A673 (cell line): ENCODE results near the gene CHI3L2. TPM values are rescaled to one million over a fixed set of nuclear protein-coding genes. Genes with fewer than 3 reads are reported as not detected.

Experiments used
- BruUV-seq: library from RNA; stranded (reverse); fragments of 400-500 nt; replicated peaks from 2 replicates; lab custom pipeline; 2021; lab: Mats Ljungman, UMichigan
- CTCF ChIA-PET: fragments of 300-600 bp; sonication (Branson Sonifier 250); formaldehyde crosslinking; loops from one replicate; lab custom pipeline; 2022; ENCODE audit warnings: antibody characterized with exemption; lab: Charles Lee
- POLR2A ChIA-PET: fragments of 300-600 bp; sonication (Branson Sonifier 250); formaldehyde crosslinking; loops from one replicate; lab custom pipeline; 2022; ENCODE audit warnings: antibody characterized with exemption; ENCODE audit not compliant: low non-redundant PET; lab: Charles Lee
- DNase-seq: peaks from one replicate; pipeline ENCODE4 v3.0.0-alpha.2; 2015; ENCODE audit warnings: low spot score
- H3K27ac ChIP-seq: fragments of 200-600 bp; sonication (generic); 2 replicates; pipeline ENCODE4 v1.5.1; 2016; ENCODE audit warnings: mixed run types, low read depth, mild to moderate bottlenecking, mixed read lengths, antibody characterized with exemption, low read length; ENCODE audit not compliant: poor library complexity, severe bottlenecking
- H3K27me3 ChIP-seq: fragments of 200-600 bp; sonication (generic); replicated peaks from 2 replicates; pipeline ENCODE4 v1.6.1; 2017; ENCODE audit warnings: mixed run types, low read depth, mild to moderate bottlenecking, mixed read lengths, antibody characterized with exemption, low read length; ENCODE audit not compliant: insufficient read depth, poor library complexity
- H3K36me3 ChIP-seq: fragments of 200-600 bp; sonication (generic); 2 replicates; pipeline ENCODE4 v1.6.1; 2016; ENCODE audit warnings: mixed run types, mild to moderate bottlenecking, mixed read lengths, antibody characterized with exemption, low read length; ENCODE audit not compliant: insufficient read depth, poor library complexity, severe bottlenecking
- H3K4me1 ChIP-seq: fragments of 200-600 bp; sonication (generic); 2 replicates; pipeline ENCODE4 v1.6.1; 2017; ENCODE audit warnings: mixed run types, mild to moderate bottlenecking, mixed read lengths, antibody characterized with exemption, low read length; ENCODE audit not compliant: insufficient read depth, poor library complexity, severe bottlenecking
- H3K4me3 ChIP-seq: fragments of 200-600 bp; sonication (generic); 2 replicates; pipeline ENCODE4 v1.5.1; 2016; ENCODE audit warnings: low read depth, mixed run types, mild to moderate bottlenecking, mixed read lengths, low read length; ENCODE audit not compliant: poor library complexity, severe bottlenecking
- H3K9me3 ChIP-seq: fragments of 200-600 bp; sonication (generic); 2 replicates; pipeline ENCODE4 v1.6.1; 2016; ENCODE audit warnings: mixed run types, low read depth, mild to moderate bottlenecking, mixed read lengths, antibody characterized with exemption, low read length; ENCODE audit not compliant: poor library complexity, severe bottlenecking
- CTCF ChIP-seq: fragments of 300-800, 200-600 bp; sonication (generic); conservative IDR thresholded peaks from 2 replicates; pipeline ENCODE4 v1.5.1; 2017; ENCODE audit warnings: low read depth, mild to moderate bottlenecking, antibody characterized with exemption, low read length, moderate library complexity, mixed read lengths
- EZH2 ChIP-seq: fragments of 200-600 bp; sonication (generic); IDR thresholded peaks from 2 replicates; pipeline ENCODE4 v1.6.1; 2017; ENCODE audit warnings: borderline replicate concordance, low read depth, mild to moderate bottlenecking, mixed read lengths, antibody characterized with exemption, low read length; ENCODE audit not compliant: poor library complexity, severe bottlenecking
- intact Hi-C: fragments of 100-400 bp; cut with micrococcal nuclease; formaldehyde crosslinking; loops from one replicate; pipeline ENCODE4 v1.10.0; 2022; ENCODE audit not compliant: unreplicated experiment
- total RNA-seq: library from RNA; stranded (reverse); gene quantifications from 2 replicates; pipeline ENCODE4 v1.2.3, GENCODE V29; 2021

The CHI3L2 gene
- total RNA-seq, 1 experiment from 2014 or later: not detected

DNA sequence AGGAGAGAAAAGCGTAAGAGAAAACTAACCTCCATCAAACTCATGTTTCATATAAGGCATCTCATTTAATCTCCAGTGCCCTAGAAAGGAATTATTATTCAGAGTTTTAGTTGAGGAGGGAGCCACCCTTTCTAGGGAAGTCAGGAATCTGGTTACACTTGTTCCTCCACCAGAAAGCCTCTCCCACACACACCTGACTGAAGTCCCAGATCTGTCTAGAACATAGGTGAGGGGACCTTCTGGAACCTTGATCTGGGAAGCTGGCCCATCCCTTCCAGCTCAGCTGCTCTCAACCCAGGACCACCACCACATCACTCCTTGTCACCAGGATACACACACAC lies 25.2 kb upstream of the CHI3L2 start:
- peaks cover 43% of the 10 kb centered on the region for H3K27me3 ChIP-seq
- intact Hi-C loops: no loop called here
- POLR2A ChIA-PET: no interaction called here
- no peak for DNase-seq
- CTCF ChIA-PET: no interaction called here
- no peaks in the 10 kb centered on the region for H3K36me3 ChIP-seq
- no peaks in the 10 kb centered on the region for H3K4me1 ChIP-seq
- no peak for TF ChIP-seq EZH2
- TF ChIP-seq CTCF: no peak
- BruUV-seq: no TSS peak
- no peak overlapping the region for H3K27ac ChIP-seq
- no peak overlapping the region for H3K4me3 ChIP-seq
- no peaks in the 10 kb centered on the region for H3K9me3 ChIP-seq

DNA sequence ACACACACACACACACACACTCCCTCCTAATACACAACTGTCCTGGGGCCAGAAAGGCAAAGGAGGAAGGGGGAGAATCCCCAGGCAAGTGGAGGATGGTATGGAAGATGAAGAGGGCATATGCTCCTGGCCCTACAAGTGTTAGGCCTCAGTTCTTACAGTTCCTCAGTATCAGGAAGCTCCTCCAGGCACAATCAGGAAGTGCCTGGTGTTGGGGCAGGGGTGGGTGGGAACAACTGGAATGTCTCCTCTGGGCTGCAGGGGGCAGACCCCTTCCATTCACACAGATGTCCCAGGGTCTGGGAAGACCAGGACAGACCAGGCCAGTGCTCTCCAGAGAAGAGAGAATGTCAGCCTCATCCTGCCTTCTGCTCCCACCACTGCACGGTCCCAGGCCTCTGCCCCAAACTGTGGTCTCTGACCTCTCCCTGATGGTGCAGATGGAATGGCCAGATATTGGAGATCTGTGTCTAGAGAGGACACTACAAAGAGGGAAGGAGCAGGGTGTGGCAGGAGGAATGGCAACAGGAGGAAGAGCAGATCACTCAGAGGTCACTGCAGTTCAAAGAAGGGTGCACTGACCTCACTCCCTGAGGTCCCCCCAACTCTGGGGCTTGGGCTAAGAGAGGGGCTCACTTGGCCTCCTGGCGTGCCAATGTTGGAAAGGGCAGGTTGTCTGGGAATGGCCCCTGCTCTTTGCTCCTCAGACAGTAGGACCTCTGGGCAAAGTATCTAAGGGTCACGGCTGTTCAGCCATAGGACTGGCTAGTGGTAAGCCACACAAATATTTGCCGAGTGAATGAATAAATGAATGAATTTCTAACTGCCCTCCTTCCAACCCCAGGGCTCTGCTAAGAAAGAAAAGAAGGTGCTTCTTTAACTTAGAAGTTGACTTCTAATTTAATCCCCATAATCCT lies 24.5 kb upstream of the CHI3L2 start:
- no peak overlapping the region for H3K27ac ChIP-seq
- no peaks in the 10 kb centered on the region for H3K36me3 ChIP-seq
- DNase-seq: no peak
- H3K4me1 ChIP-seq: no peaks in the 10 kb centered on the region
- intact Hi-C loops: no loop called here
- BruUV-seq: no TSS peak
- POLR2A ChIA-PET: no interaction called here
- TF ChIP-seq EZH2: no peak
- no peak for TF ChIP-seq CTCF
- H3K9me3 ChIP-seq: no peaks in the 10 kb centered on the region
- H3K4me3 ChIP-seq: no peak overlapping the region
- CTCF ChIA-PET: no interaction called here
- H3K27me3 ChIP-seq: peaks cover 50% of the 10 kb centered on the region

GRCh38 chr1:111203681-111204200 lies 23.8 kb upstream of the CHI3L2 start:
- ChIA-PET CTCF (no interaction called here), POLR2A (no interaction called here)
- Histone ChIP-seq H3K27me3 (peaks cover 57% of the 10 kb centered on the region), H3K9me3 (no peaks in the 10 kb centered on the region), H3K27ac (no peak overlapping the region), H3K4me3 (peak overlapping the region; percentile 43), H3K4me1 (no peaks in the 10 kb centered on the region), H3K36me3 (no peaks in the 10 kb centered on the region)
- no peak for TF ChIP-seq EZH2
- TF ChIP-seq CTCF: no peak
- no peak for DNase-seq
- intact Hi-C loops: no loop called here
- BruUV-seq: no TSS peak
